HepG2 (cell line): ENCODE results near the gene ATP1B2. TPM values are rescaled to one million over a fixed set of nuclear protein-coding genes. Genes with fewer than 3 reads are reported as not detected.

Source experiments
- ATAC-seq: fragments of 200-7000 bp; cut with Tn5 transposase; 3 replicates; pipeline ENCODE4 v1.9.1; 2020; ENCODE audit warnings: mild to moderate bottlenecking, moderate library complexity
- BruUV-seq: library from RNA; stranded (reverse); fragments of 400-500 nt; replicated peaks from 2 replicates; lab custom pipeline; 2021; lab: Mats Ljungman, UMichigan
- CTCF ChIA-PET: fragments of 300-600 bp; formaldehyde crosslinking; extraction: SDS; loops from one replicate; lab custom pipeline; 2021; ENCODE audit warnings: low total read pairs, inconsistent platforms, low intra/inter-chr PET ratio; lab: Yijun Ruan, JAX
- POLR2A ChIA-PET: fragments of 350-600 bp; sonication (Branson Sonifier 250); formaldehyde crosslinking; loops from one replicate; lab custom pipeline; 2020; ENCODE audit warnings: antibody characterized with exemption, inconsistent platforms; lab: Yijun Ruan, JAX
- DNase-seq: peaks from one replicate; pipeline ENCODE4 v3.0.0-alpha.2; 2015; ENCODE audit warnings: low spot score
- FAIRE-seq: peaks from 3 replicates; lab custom pipeline; 2011; peaks lifted over from hg19 to GRCh38; lab: Jason Lieb, UNC
- H2AFZ ChIP-seq: one replicate; pipeline ENCODE4 v1.6.1; 2011; ENCODE audit warnings: low read length, inconsistent platforms
- H3K27ac ChIP-seq: fragments of 300-600 bp; 3 replicates; pipeline ENCODE4 v1.8.0; 2011; ENCODE audit warnings: mixed run types, mild to moderate bottlenecking, mixed read lengths, low read length, inconsistent platforms; ENCODE audit not compliant: insufficient read depth; ENCODE audit errors: extremely low read length
- H3K27me3 ChIP-seq, 2 experiments: fragments of 200-600 bp in 1 of 2; 2 replicates in 1 of 2; 3 replicates in 1 of 2; pipeline versions ENCODE4 v1.6.0 to v1.8.0; 2011; ENCODE audit warnings: low read length in 2 of 2, mild to moderate bottlenecking in 2 of 2, moderate library complexity in 2 of 2, inconsistent platforms in 1 of 2; ENCODE audit not compliant: insufficient read depth in 2 of 2, control insufficient read depth in 1 of 2
- H3K36me3 ChIP-seq, 2 experiments: fragments of 200-600 bp in 1 of 2; replicated peaks in 1 of 2; 2 replicates in 1 of 2; 3 replicates in 1 of 2; pipeline versions ENCODE4 v1.5.1 to v1.8.0; 2011; ENCODE audit warnings: low read length in 2 of 2, inconsistent platforms in 1 of 2; ENCODE audit not compliant: insufficient read depth in 2 of 2, control insufficient read depth in 1 of 2
- H3K4me1 ChIP-seq: 2 replicates; pipeline ENCODE4 v1.5.1; 2012; ENCODE audit warnings: low read length, inconsistent platforms; ENCODE audit not compliant: insufficient read depth
- H3K4me2 ChIP-seq: 2 replicates; pipeline ENCODE4 v1.6.0; 2011; ENCODE audit warnings: low read depth, low read length, inconsistent platforms
- H3K4me3 ChIP-seq, 3 experiments: fragments of 200-600 bp in 1 of 3; sonication (generic), shearing (Covaris generic) in 1 of 3; replicated peaks in 1 of 3; 2 replicates each; pipeline ENCODE4 v1.5.1; 2011 to 2016; ENCODE audit warnings: low read length in 3 of 3, inconsistent platforms in 2 of 3, low read depth in 2 of 3, mild to moderate bottlenecking in 2 of 3, control low read depth in 1 of 3, mixed read lengths in 1 of 3; ENCODE audit not compliant: insufficient read depth in 1 of 3
- H3K79me2 ChIP-seq: one replicate; pipeline ENCODE4 v1.6.1; 2011; ENCODE audit warnings: low read length, inconsistent platforms; ENCODE audit not compliant: insufficient read depth
- H3K9ac ChIP-seq: 2 replicates; pipeline ENCODE4 v1.6.0; 2011; ENCODE audit warnings: mild to moderate bottlenecking, low read depth, low read length, inconsistent platforms; ENCODE audit not compliant: insufficient read depth
- H3K9me3 ChIP-seq: 2 replicates; pipeline ENCODE4 v1.5.1; 2012; ENCODE audit warnings: mild to moderate bottlenecking, low read length
- H4K20me1 ChIP-seq: 2 replicates; pipeline ENCODE4 v1.6.0; 2011; ENCODE audit warnings: inconsistent platforms, mild to moderate bottlenecking, low read length, moderate library complexity; ENCODE audit not compliant: insufficient read depth
- BCLAF1 ChIP-seq: fragments of 450-650 bp; IDR thresholded peaks from 2 replicates; pipeline ENCODE4 v1.6.1; 2017; ENCODE audit warnings: mild to moderate bottlenecking
- KLF12 ChIP-seq: sonication (generic); formaldehyde crosslinking; IDR thresholded peaks from 2 replicates; pipeline ENCODE4 v1.4.0; 2020; ENCODE audit warnings: missing genetic modification reagents, borderline replicate concordance
- TFDP1 ChIP-seq: IDR thresholded peaks from 2 replicates; pipeline ENCODE4 v1.6.1; 2016; ENCODE audit warnings: missing compliant biosample characterization, missing genetic modification reagents, borderline replicate concordance
- ZNF207 ChIP-seq: fragments of 450-650 bp; IDR thresholded peaks from 2 replicates; pipeline ENCODE4 v1.6.1; 2016; ENCODE audit warnings: antibody characterized with exemption, borderline replicate concordance
- WGBS: methylation state at CpG from one replicate; pipeline ENCODE4 v1.1.6; 2017; ENCODE audit warnings: low lambda C conversion rate; 5-methylcytosine and 5-hydroxymethylcytosine counted together
- in situ Hi-C: cut with HindIII; loops from 2 replicates; pipeline ENCODE4 v1.10.0; 2017; ENCODE audit warnings: low pct_unique_long_range_greater_than_20kb; ENCODE audit not compliant: extremely low pct_ligation_motif_present
- intact Hi-C: fragments of 100-400 bp; cut with micrococcal nuclease; formaldehyde crosslinking; loops from one replicate; pipeline ENCODE4 v1.10.0; 2022; ENCODE audit not compliant: unreplicated experiment
- polyA plus RNA-seq, 8 experiments: library from polyadenylated mRNA; depleted of rRNA in 3 of 8; stranded (reverse) in 7 of 8; unstranded in 1 of 8; fragments of >200 nt; fragmentation: Illumina TruSeq in 4 of 8; extraction: Trizol in 4 of 8; gene quantifications; 2 replicates each; pipeline versions ENCODE4 v1.2.1 to v1.2.3, GENCODE V29; 2011 to 2016; ENCODE audit warnings: low read depth in 4 of 8, missing spikeins in 1 of 8, mixed read lengths in 1 of 8; ENCODE audit not compliant: insufficient read depth in 1 of 8
- total RNA-seq, 5 experiments: library from RNA; depleted of rRNA; stranded (reverse); fragments of >200 nt; fragmentation: Illumina TruSeq; extraction: Trizol; gene quantifications; 2 replicates each; pipeline ENCODE4 v1.2.3, GENCODE V29; 2016; ENCODE audit warnings: low read depth in 1 of 5

ATP1B2 gene
- total and polyA plus RNA-seq, 2 of the 13 experiments (the other 11 are each of a cell fraction or from before 2014, with no cell fraction given): not detected

- H3K27me3 ChIP-seq: no peaks in the 10 kb centered on the region; a peak in 1 of 5 replicates
- in situ Hi-C loops: no loop called here
- FAIRE-seq (no peak), ATAC-seq (no peak)
- H2AFZ ChIP-seq: no peak overlapping the region
- H3K9ac ChIP-seq: no peak overlapping the region
- WGBS: 94% methylated on average over 10 of the region's 10 CpGs
- H3K27ac ChIP-seq: no peak overlapping the region
- no peaks in the 10 kb centered on the region for H4K20me1 ChIP-seq
- CTCF ChIA-PET: no interaction called here
- TF ChIP-seq ZNF207 (no peak), BCLAF1 (no peak), TFDP1 (CRISPR knock-in tag) (no peak), KLF12 (CRISPR knock-in tag) (no peak)
- TF ChIP-seq, all 625 proteins: peak for 0
- POLR2A ChIA-PET: interaction anchor here (0.5 to 1.9 kb wide), 4 partner anchors 10 to 230 kb away, joined by 3 to 5 read pairs (median 4); partner anchors contain the start of genes SAT2 and TP53
- Histone ChIP-seq H3K79me2 (peaks cover 3% of the 10 kb centered on the region), H3K36me3 (peaks cover 16 to 21% of the 10 kb centered on the region in 2 experiments; a peak in 4 of 5 replicates), H3K4me3 (no peak overlapping the region), H3K9me3 (peaks cover 7% of the 10 kb centered on the region; the same call in 1 of the 2 replicates), H3K4me1 (no peaks in the 10 kb centered on the region), H3K4me2 (no peak overlapping the region)
- no TSS peak for BruUV-seq
- no peak for DNase-seq
- intact Hi-C loops: no loop called here
Observed at GRCh38 chr17:7677388-7678067, 26.8 kb downstream of the ATP1B2 start.
